ENCODE measurements around the gene NRL.

NRL gene

GRCh38 chr14:24098229-24098926 is 16.4 kb downstream of the NRL start:
- Histone ChIP-seq H3K9me3 (ENCODE audit: low read length) (no peaks in the 10 kb centered on the region), H3K27ac (ENCODE audit: low read depth, low read length, poor library complexity, severe bottlenecking) (no peak overlapping the region), H3K9ac (ENCODE audit: low read length) (no peak overlapping the region), H2AFZ (ENCODE audit: low read length) (no peak overlapping the region), H3K27me3 (ENCODE audit: insufficient read depth, low read length) (no peaks in the 10 kb centered on the region), H3K79me2 (ENCODE audit: insufficient read depth, low read length) (no peaks in the 10 kb centered on the region), H3F3A (ENCODE audit: insufficient read depth, low read length) (no peaks in the 10 kb centered on the region), H4K20me1 (ENCODE audit: insufficient read depth, low read length) (no peaks in the 10 kb centered on the region), H3K4me2 (ENCODE audit: low read length) (no peak overlapping the region), H3K36me3 (ENCODE audit: insufficient read depth, low read length) (peaks cover 20% of the 10 kb centered on the region), H3K4me3 (ENCODE audit: low read depth, low read length, poor library complexity, severe bottlenecking) (no peak overlapping the region), H3K4me1 (ENCODE audit: insufficient read depth, low read length, severe bottlenecking) (peaks cover 19% of the 10 kb centered on the region), H3K9me2 (ENCODE audit: low read depth, low read length) (no peaks in the 10 kb centered on the region)
- no peak for TF ChIP-seq EZH2 (IDR thresholded peaks at IDR 0.05; ENCODE audit: borderline replicate concordance, low read length)
- TF ChIP-seq CTCF (IDR thresholded peaks at IDR 0.05; ENCODE audit: low read length): no peak

- no peak overlapping the region for H3K27ac ChIP-seq (ENCODE audit: low read depth, low read length, poor library complexity, severe bottlenecking)
- no peak overlapping the region for H3K4me3 ChIP-seq (ENCODE audit: low read depth, low read length, poor library complexity, severe bottlenecking)
- no peak overlapping the region for H2AFZ ChIP-seq (ENCODE audit: low read length)
- H3K9ac ChIP-seq (ENCODE audit: low read length): no peak overlapping the region
- peaks cover 19% of the 10 kb centered on the region for H3K4me1 ChIP-seq (ENCODE audit: insufficient read depth, low read length, severe bottlenecking)
- H3K9me3 ChIP-seq (ENCODE audit: low read length): no peaks in the 10 kb centered on the region
- H3F3A ChIP-seq (ENCODE audit: insufficient read depth, low read length): no peaks in the 10 kb centered on the region
- no peaks in the 10 kb centered on the region for H4K20me1 ChIP-seq (ENCODE audit: insufficient read depth, low read length)
- no peak for TF ChIP-seq CTCF (IDR thresholded peaks at IDR 0.05; ENCODE audit: low read length)
- no peak for TF ChIP-seq EZH2 (IDR thresholded peaks at IDR 0.05; ENCODE audit: borderline replicate concordance, low read length)
- H3K9me2 ChIP-seq (ENCODE audit: low read depth, low read length): no peaks in the 10 kb centered on the region
- peaks cover 11% of the 10 kb centered on the region; the same call in 1 of the 2 replicates for H3K36me3 ChIP-seq (ENCODE audit: insufficient read depth, low read length)
- no peaks in the 10 kb centered on the region for H3K27me3 ChIP-seq (ENCODE audit: insufficient read depth, low read length)
- no peaks in the 10 kb centered on the region for H3K79me2 ChIP-seq (ENCODE audit: insufficient read depth, low read length)
- no peak overlapping the region for H3K4me2 ChIP-seq (ENCODE audit: low read length)
Measured at GRCh38 chr14:24096545-24097181, 18.1 kb downstream of the NRL start.

- Histone ChIP-seq H3K9me2 (ENCODE audit: low read depth, low read length) (no peaks in the 10 kb centered on the region), H3K4me2 (ENCODE audit: low read length) (peak overlapping the region; percentile 95), H3K9me3 (ENCODE audit: low read length) (no peaks in the 10 kb centered on the region), H2AFZ (ENCODE audit: low read length) (no peak overlapping the region), H3K27me3 (ENCODE audit: insufficient read depth, low read length) (no peaks in the 10 kb centered on the region), H3K9ac (ENCODE audit: low read length) (peak overlapping the region; percentile 92), H3K27ac (ENCODE audit: low read depth, low read length, poor library complexity, severe bottlenecking) (peak overlapping the region; percentile 86), H3K4me1 (ENCODE audit: insufficient read depth, low read length, severe bottlenecking) (peaks cover 19% of the 10 kb centered on the region), H3F3A (ENCODE audit: insufficient read depth, low read length) (no peaks in the 10 kb centered on the region), H4K20me1 (ENCODE audit: insufficient read depth, low read length) (no peaks in the 10 kb centered on the region), H3K79me2 (ENCODE audit: insufficient read depth, low read length) (no peaks in the 10 kb centered on the region), H3K36me3 (ENCODE audit: insufficient read depth, low read length) (peaks cover 11% of the 10 kb centered on the region; the same call in 1 of the 2 replicates), H3K4me3 (ENCODE audit: low read depth, low read length, poor library complexity, severe bottlenecking) (peak overlapping the region; percentile 77)
- TF ChIP-seq EZH2 (IDR thresholded peaks at IDR 0.05; ENCODE audit: borderline replicate concordance, low read length): no peak
- no peak for TF ChIP-seq CTCF (IDR thresholded peaks at IDR 0.05; ENCODE audit: low read length)
Measured at GRCh38 chr14:24095271-24096068, 19.3 kb downstream of the NRL start.
